Measurements from ENCODE around the gene CCDC14.
"Not testable (repeated sequence)": the region's sequence is repeated elsewhere in the genome, so short reads cannot be mapped to it uniquely, and the experiment has no call there.

CCDC14 gene

GRCh38 chr3:123966799-123967198 is 5.8 kb upstream of the CCDC14 start:
- H3K4me1 ChIP-seq (ENCODE audit: control insufficient read depth in 2 of 2, insufficient read depth in 1 of 2, low read depth in 1 of 2, low read length in 2 of 2); DNase-seq (ENCODE audit: low spot score): not testable (repeated sequence)
- WGBS, 2 donors (ENCODE audit: extremely low coverage in 2 of 2, insufficient read length in 2 of 2, insufficient replicate concordance in 1 of 2) = no CpG with 5 or more reads among the region's 1 CpG

GRCh38 chr3:123964793-123965192 is 3.8 kb upstream of the CCDC14 start:
- not testable (repeated sequence) for H2BK120ac ChIP-seq (ENCODE audit: low read depth, low read length); H3K9me3 ChIP-seq (replicated peaks in 1 of 2; ENCODE audit: control insufficient read depth in 2 of 2, insufficient read depth in 1 of 2, low read depth in 1 of 2, low read length in 2 of 2)
- WGBS, 2 donors (ENCODE audit: extremely low coverage in 2 of 2, insufficient read length in 2 of 2, insufficient replicate concordance in 1 of 2) = no CpG with 5 or more reads among the region's 1 CpG

More at GRCh38 chr3:123966799-123967198, 5.8 kb upstream of the CCDC14 start:
- H3K9me3 ChIP-seq (replicated peaks in 1 of 2; ENCODE audit: control insufficient read depth in 2 of 2, insufficient read depth in 1 of 2, low read depth in 1 of 2, low read length in 2 of 2); H2BK120ac ChIP-seq (ENCODE audit: low read depth, low read length); H3K27ac ChIP-seq (replicated peaks; ENCODE audit: low read length); H3K79me1 ChIP-seq (ENCODE audit: low read depth, low read length); H3K14ac ChIP-seq (ENCODE audit: low read length); H3K9ac ChIP-seq (ENCODE audit: low read depth, low read length, poor library complexity); H3K36me3 ChIP-seq (replicated peaks in 1 of 2; ENCODE audit: control insufficient read depth in 2 of 2, insufficient read depth in 2 of 2, low read length in 2 of 2); H2AK5ac ChIP-seq (ENCODE audit: low read depth, low read length); H2BK15ac ChIP-seq (ENCODE audit: low read length); H4K8ac ChIP-seq (ENCODE audit: low read depth, low read length); H2BK12ac ChIP-seq (ENCODE audit: low read length); H3K27me3 ChIP-seq (ENCODE audit: control insufficient read depth in 3 of 3, insufficient read depth in 3 of 3, low read depth in 1 of 3, low read length in 3 of 3); H4K91ac ChIP-seq (ENCODE audit: low read depth, low read length, poor library complexity); H3K4me3 ChIP-seq (ENCODE audit: low read length in 2 of 2); H3K4ac ChIP-seq (ENCODE audit: low read length); H3K18ac ChIP-seq (ENCODE audit: low read length); H3K23ac ChIP-seq (ENCODE audit: low read depth, low read length, poor library complexity); H2BK5ac ChIP-seq (ENCODE audit: low read length); H3K4me2 ChIP-seq (ENCODE audit: insufficient read depth, low read length, poor library complexity, severe bottlenecking); H2AFZ ChIP-seq (ENCODE audit: low read length): not testable (repeated sequence)

GRCh38 chr3:123961508-123961856 is 453 bp upstream of the CCDC14 start:
- H3K23ac ChIP-seq (ENCODE audit: low read depth, low read length, poor library complexity) = no peak overlapping the region
- no peak overlapping the region for H2BK15ac ChIP-seq (ENCODE audit: low read length)
- no peak overlapping the region for H3K4ac ChIP-seq (ENCODE audit: low read length)
- no peak overlapping the region for H4K91ac ChIP-seq (ENCODE audit: low read depth, low read length, poor library complexity)
- no peaks in the 10 kb centered on the region for H3K9me3 ChIP-seq (replicated peaks in 1 of 2; ENCODE audit: control insufficient read depth in 2 of 2, insufficient read depth in 1 of 2, low read depth in 1 of 2, low read length in 2 of 2)
- H3K27me3 ChIP-seq (ENCODE audit: control insufficient read depth in 3 of 3, insufficient read depth in 3 of 3, low read depth in 1 of 3, low read length in 3 of 3) = peaks cover 0 to 3% (median 0%) of the 10 kb centered on the region in 3 experiments
- H3K4me2 ChIP-seq (ENCODE audit: insufficient read depth, low read length, poor library complexity, severe bottlenecking) = peak overlapping the region; percentile 60
- no peak overlapping the region for H2AK5ac ChIP-seq (ENCODE audit: low read depth, low read length)
- H3K18ac ChIP-seq (ENCODE audit: low read length) = no peak overlapping the region
- H3K4me1 ChIP-seq (ENCODE audit: control insufficient read depth in 2 of 2, insufficient read depth in 1 of 2, low read depth in 1 of 2, low read length in 2 of 2) = peaks cover 0 to 1% of the 10 kb centered on the region in 2 donors
- H2AFZ ChIP-seq (ENCODE audit: low read length) = peak overlapping the region; percentile 98
- no peak for DNase-seq (ENCODE audit: low spot score)
- no peak overlapping the region for H2BK5ac ChIP-seq (ENCODE audit: low read length)
- H2BK12ac ChIP-seq (ENCODE audit: low read length) = no peak overlapping the region
- no peak overlapping the region for H3K27ac ChIP-seq (replicated peaks; ENCODE audit: low read length)
- no peak overlapping the region for H3K14ac ChIP-seq (ENCODE audit: low read length)
- H3K4me3 ChIP-seq (ENCODE audit: low read length in 2 of 2) = peak overlapping the region in 1 of 2 donors; percentile 96
- H3K79me1 ChIP-seq (ENCODE audit: low read depth, low read length) = no peaks in the 10 kb centered on the region
- no peak overlapping the region for H2BK120ac ChIP-seq (ENCODE audit: low read depth, low read length)
- H3K36me3 ChIP-seq (replicated peaks in 1 of 2; ENCODE audit: control insufficient read depth in 2 of 2, insufficient read depth in 2 of 2, low read length in 2 of 2) = peaks cover under 1 to 30% of the 10 kb centered on the region in 2 donors
- no peak overlapping the region for H3K9ac ChIP-seq (ENCODE audit: low read depth, low read length, poor library complexity)
- H4K8ac ChIP-seq (ENCODE audit: low read depth, low read length) = no peak overlapping the region
- WGBS, 2 donors (ENCODE audit: extremely low coverage in 2 of 2, insufficient read length in 2 of 2, insufficient replicate concordance in 1 of 2) = no CpG with 5 or more reads among the region's 15 CpGs

More at GRCh38 chr3:123964793-123965192, 3.8 kb upstream of the CCDC14 start:
- H2AFZ ChIP-seq (ENCODE audit: low read length); H2BK5ac ChIP-seq (ENCODE audit: low read length); H4K91ac ChIP-seq (ENCODE audit: low read depth, low read length, poor library complexity); H3K4ac ChIP-seq (ENCODE audit: low read length); DNase-seq (ENCODE audit: low spot score); H3K14ac ChIP-seq (ENCODE audit: low read length); H3K27ac ChIP-seq (replicated peaks; ENCODE audit: low read length); H3K18ac ChIP-seq (ENCODE audit: low read length); H3K36me3 ChIP-seq (replicated peaks in 1 of 2; ENCODE audit: control insufficient read depth in 2 of 2, insufficient read depth in 2 of 2, low read length in 2 of 2); H3K4me1 ChIP-seq (ENCODE audit: control insufficient read depth in 2 of 2, insufficient read depth in 1 of 2, low read depth in 1 of 2, low read length in 2 of 2); H3K4me3 ChIP-seq (ENCODE audit: low read length in 2 of 2); H2BK12ac ChIP-seq (ENCODE audit: low read length); H3K23ac ChIP-seq (ENCODE audit: low read depth, low read length, poor library complexity); H4K8ac ChIP-seq (ENCODE audit: low read depth, low read length); H3K4me2 ChIP-seq (ENCODE audit: insufficient read depth, low read length, poor library complexity, severe bottlenecking); H3K9ac ChIP-seq (ENCODE audit: low read depth, low read length, poor library complexity); H2AK5ac ChIP-seq (ENCODE audit: low read depth, low read length); H2BK15ac ChIP-seq (ENCODE audit: low read length); H3K79me1 ChIP-seq (ENCODE audit: low read depth, low read length); H3K27me3 ChIP-seq (ENCODE audit: control insufficient read depth in 3 of 3, insufficient read depth in 3 of 3, low read depth in 1 of 3, low read length in 3 of 3): not testable (repeated sequence)

GRCh38 chr3:123953735-123954134 is 7.3 kb downstream of the CCDC14 start:
- Histone ChIP-seq H3K27me3 (ENCODE audit: control insufficient read depth in 3 of 3, insufficient read depth in 3 of 3, low read depth in 1 of 3, low read length in 3 of 3) (no peaks in the 10 kb centered on the region), H3K4me3 (ENCODE audit: low read length in 2 of 2) (no peak overlapping the region), H3K27ac (replicated peaks; ENCODE audit: low read length) (no peak overlapping the region), H3K9ac (ENCODE audit: low read depth, low read length, poor library complexity) (no peak overlapping the region), H2BK120ac (ENCODE audit: low read depth, low read length) (no peak overlapping the region), H3K4ac (ENCODE audit: low read length) (no peak overlapping the region), H3K4me1 (ENCODE audit: control insufficient read depth in 2 of 2, insufficient read depth in 1 of 2, low read depth in 1 of 2, low read length in 2 of 2) (no peaks in the 10 kb centered on the region), H3K79me1 (ENCODE audit: low read depth, low read length) (no peaks in the 10 kb centered on the region), H3K36me3 (replicated peaks in 1 of 2; ENCODE audit: control insufficient read depth in 2 of 2, insufficient read depth in 2 of 2, low read length in 2 of 2) (peaks cover 17 to 97% of the 10 kb centered on the region in 2 donors), H2AK5ac (ENCODE audit: low read depth, low read length) (no peak overlapping the region), H4K91ac (ENCODE audit: low read depth, low read length, poor library complexity) (no peak overlapping the region), H2BK12ac (ENCODE audit: low read length) (no peak overlapping the region), H4K8ac (ENCODE audit: low read depth, low read length) (no peak overlapping the region), H3K4me2 (ENCODE audit: insufficient read depth, low read length, poor library complexity, severe bottlenecking) (no peak overlapping the region), H3K18ac (ENCODE audit: low read length) (no peak overlapping the region), H2BK5ac (ENCODE audit: low read length) (no peak overlapping the region), H3K23ac (ENCODE audit: low read depth, low read length, poor library complexity) (no peak overlapping the region), H2AFZ (ENCODE audit: low read length) (no peak overlapping the region), H3K14ac (ENCODE audit: low read length) (no peak overlapping the region), H3K9me3 (replicated peaks in 1 of 2; ENCODE audit: control insufficient read depth in 2 of 2, insufficient read depth in 1 of 2, low read depth in 1 of 2, low read length in 2 of 2) (no peaks in the 10 kb centered on the region), H2BK15ac (ENCODE audit: low read length) (no peak overlapping the region)
- no peak for DNase-seq (ENCODE audit: low spot score)
- no CpG with 5 or more reads among the region's 4 CpGs for WGBS, 2 donors (ENCODE audit: extremely low coverage in 2 of 2, insufficient read length in 2 of 2, insufficient replicate concordance in 1 of 2)
